GM23338 (cell line): ENCODE measurements around the gene UQCC2. TPM values are rescaled to one million over a fixed set of nuclear protein-coding genes. Genes with fewer than 3 reads are reported as not detected.

ENCODE experiments used
- ATAC-seq: fragments of 200-7000 bp; cut with Tn5 transposase; 3 replicates; pipeline ENCODE4 v1.9.1; 2020
- DNase-seq: peaks from one replicate; pipeline ENCODE4 v3.0.0-alpha.2; 2015; ENCODE audit warnings: low spot score
- H2AFZ ChIP-seq: fragments of 200-600 bp; sonication (generic); 2 replicates; pipeline ENCODE4 v1.8.0; 2016; ENCODE audit warnings: antibody characterized with exemption, mild to moderate bottlenecking, moderate library complexity
- H3F3A ChIP-seq: fragments of 200-600 bp; sonication (generic); replicated peaks from 2 replicates; pipeline ENCODE4 v1.8.0; 2017; ENCODE audit warnings: antibody characterized with exemption, mixed run types, low read depth
- H3K27ac ChIP-seq: fragments of 200-600 bp; sonication (generic); 2 replicates; pipeline ENCODE4 v1.6.1; 2016; ENCODE audit warnings: low read depth
- H3K27me3 ChIP-seq: fragments of 200-600 bp; sonication (generic); 2 replicates; pipeline ENCODE4 v1.8.0; 2016; ENCODE audit warnings: mild to moderate bottlenecking, mixed run types, moderate library complexity; ENCODE audit not compliant: insufficient read depth
- H3K36me3 ChIP-seq: fragments of 200-600 bp; sonication (generic); 2 replicates; pipeline ENCODE4 v1.8.0; 2016; ENCODE audit warnings: mild to moderate bottlenecking; ENCODE audit not compliant: insufficient read depth
- H3K4me1 ChIP-seq: fragments of 200-600 bp; sonication (generic); 2 replicates; pipeline ENCODE4 v1.8.0; 2016; ENCODE audit warnings: mild to moderate bottlenecking, moderate library complexity; ENCODE audit not compliant: insufficient read depth
- H3K4me2 ChIP-seq: fragments of 200-600 bp; sonication (generic); 2 replicates; pipeline ENCODE4 v1.7.1; 2017; ENCODE audit warnings: mixed run types
- H3K4me3 ChIP-seq: fragments of 200-600 bp; sonication (generic); 2 replicates; pipeline ENCODE4 v1.6.1; 2016; ENCODE audit warnings: mixed run types
- H3K79me2 ChIP-seq: fragments of 200-600 bp; sonication (generic); replicated peaks from 2 replicates; pipeline ENCODE4 v1.8.0; 2017; ENCODE audit warnings: mild to moderate bottlenecking; ENCODE audit not compliant: insufficient read depth
- H3K9me2 ChIP-seq: fragments of 200-600 bp; sonication (generic); 2 replicates; pipeline ENCODE4 v1.8.0; 2017; ENCODE audit not compliant: insufficient read depth
- H4K20me1 ChIP-seq: fragments of 200-600 bp; sonication (generic); replicated peaks from 2 replicates; pipeline ENCODE4 v1.8.0; 2017; ENCODE audit warnings: mild to moderate bottlenecking; ENCODE audit not compliant: insufficient read depth
- H3K27ac Mint-ChIP-seq: 2 replicates; pipeline ENCODE4 v1.8.0; 2020; ENCODE audit warnings: inconsistent platforms, mild to moderate bottlenecking, moderate library complexity, mixed read lengths
- H3K27me3 Mint-ChIP-seq: 3 replicates; pipeline ENCODE4 v1.8.0; 2022; ENCODE audit warnings: low read depth, mild to moderate bottlenecking, moderate library complexity, mixed read lengths, inconsistent platforms; ENCODE audit not compliant: insufficient read depth, poor library complexity
- H3K36me3 Mint-ChIP-seq: 3 replicates; pipeline ENCODE4 v1.8.0; 2021; ENCODE audit warnings: low read depth, mild to moderate bottlenecking, inconsistent platforms, moderate library complexity, mixed read lengths
- H3K4me1 Mint-ChIP-seq: 3 replicates; pipeline ENCODE4 v1.8.0; 2020; ENCODE audit warnings: mild to moderate bottlenecking, inconsistent platforms, mixed read lengths
- H3K4me3 Mint-ChIP-seq: 3 replicates; pipeline ENCODE4 v1.8.0; 2021; ENCODE audit warnings: moderate library complexity, mild to moderate bottlenecking, inconsistent platforms, mixed read lengths
- H3K9me3 Mint-ChIP-seq: 3 replicates; pipeline ENCODE4 v1.8.0; 2020; ENCODE audit warnings: moderate library complexity, mild to moderate bottlenecking, inconsistent platforms, mixed read lengths
- CREB1 ChIP-seq: fragments of 250-450 bp; sonication (Bioruptor Pico); IDR thresholded peaks from 2 replicates; pipeline ENCODE4 v1.5.0; 2020; ENCODE audit warnings: low read depth, mild to moderate bottlenecking, moderate library complexity
- EZH2 ChIP-seq: fragments of 200-600 bp; sonication (generic); IDR thresholded peaks from one replicate; pipeline ENCODE4 v1.8.0; 2017; ENCODE audit warnings: antibody characterized with exemption, mild to moderate bottlenecking, low read depth; ENCODE audit not compliant: unreplicated experiment
- EZH2phosphoT487 ChIP-seq: fragments of 200-600 bp; sonication (generic); IDR thresholded peaks from one replicate; pipeline ENCODE4 v1.8.1; 2018; ENCODE audit warnings: antibody characterized with exemption; ENCODE audit not compliant: unreplicated experiment
- JUNB ChIP-seq: IDR thresholded peaks from one replicate; pipeline ENCODE4 v1.6.1; 2016; ENCODE audit warnings: antibody characterized with exemption; ENCODE audit not compliant: unreplicated experiment
- NANOG ChIP-seq: IDR thresholded peaks from 2 replicates; pipeline ENCODE4 v1.6.1; 2016; ENCODE audit warnings: antibody characterized with exemption, borderline replicate concordance
- POLR2AphosphoS5 ChIP-seq: IDR thresholded peaks from 2 replicates; pipeline ENCODE4 v1.6.1; 2016; ENCODE audit warnings: antibody characterized with exemption, low read depth
- STAT1 ChIP-seq: IDR thresholded peaks from one replicate; pipeline ENCODE4 v1.6.1; 2016; ENCODE audit warnings: antibody characterized with exemption; ENCODE audit not compliant: unreplicated experiment
- ZNF114 ChIP-seq: fragments of 250-450 bp; sonication (Bioruptor Pico); IDR thresholded peaks from 2 replicates; pipeline ENCODE4 v1.5.0; 2020; ENCODE audit warnings: mild to moderate bottlenecking, moderate library complexity
- ZNF331 ChIP-seq: fragments of 250-450 bp; sonication (Bioruptor Pico); IDR thresholded peaks from 2 replicates; pipeline ENCODE4 v1.5.0; 2020; ENCODE audit warnings: low read depth, mild to moderate bottlenecking, moderate library complexity
- polyA plus RNA-seq: library from polyadenylated mRNA; unstranded; fragments of >200 nt; fragmentation: Nextera tagmentation; extraction: Ambion mirVana; gene quantifications from 2 replicates; pipeline ENCODE4 v1.2.1, GENCODE V29; 2016
- total RNA-seq: library from RNA; depleted of rRNA; stranded (reverse); fragments of >200 nt; shearing (Covaris generic); gene quantifications from 2 replicates; pipeline ENCODE4 v1.2.3, GENCODE V29; 2014
- TF ChIP-seq, protein P1 (sequence below), 2 experiments: fragments of 200-600 bp in 1 of 2; sonication (generic) in 1 of 2; conservative IDR thresholded peaks; 2 replicates each; pipeline versions ENCODE4 v1.5.1 to v1.6.1; 2016 to 2017; ENCODE audit warnings: antibody characterized with exemption in 2 of 2, low read depth in 2 of 2, mild to moderate bottlenecking in 2 of 2, moderate library complexity in 1 of 2
- TF ChIP-seq, protein P2 (sequence below): IDR thresholded peaks from one replicate; pipeline ENCODE4 v1.6.1; 2018; ENCODE audit warnings: antibody characterized with exemption; ENCODE audit not compliant: unreplicated experiment
- TF ChIP-seq, protein P3 (sequence below): IDR thresholded peaks from 2 replicates; pipeline ENCODE4 v1.6.1; 2016; ENCODE audit warnings: antibody characterized with exemption
- TF ChIP-seq, protein P4 (sequence below): fragments of 250-450 bp; sonication (Bioruptor Pico); IDR thresholded peaks from 2 replicates; pipeline ENCODE4 v1.5.0; 2020; ENCODE audit warnings: mild to moderate bottlenecking, moderate library complexity

Gene UQCC2
- total and polyA plus RNA-seq, 2 experiments from 2014 or later, result 48.9 to 379 TPM

DNA sequence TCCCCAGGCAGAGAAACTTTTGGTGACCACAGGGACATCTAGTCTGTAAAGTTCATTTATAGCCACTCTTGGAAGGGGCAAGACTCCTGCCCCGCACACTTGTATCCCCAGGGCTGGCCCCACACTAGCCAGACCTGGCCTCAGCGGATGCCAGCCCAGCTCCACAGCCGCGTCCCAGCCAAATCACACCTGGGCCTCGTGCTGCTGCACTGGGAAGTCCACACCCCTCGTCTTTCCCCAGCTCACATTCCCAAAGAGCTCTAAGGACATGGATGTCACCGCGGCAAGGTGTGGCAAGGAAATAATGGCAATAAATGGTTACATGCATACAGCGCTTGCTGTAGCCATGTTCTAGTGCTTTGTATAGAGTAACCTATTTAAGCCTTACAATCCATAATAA, 26.7 kb upstream of the UQCC2 start:
- ATAC-seq (no peak), DNase-seq (no peak)
- no peaks in the 10 kb centered on the region for H3K36me3 Mint-ChIP-seq
- Histone ChIP-seq H3K27me3 (no peaks in the 10 kb centered on the region), H3F3A (no peaks in the 10 kb centered on the region), H3K4me1 (no peaks in the 10 kb centered on the region; the same call in 1 of the 2 replicates), H3K4me2 (no peak overlapping the region), H3K79me2 (no peaks in the 10 kb centered on the region), H2AFZ (no peak overlapping the region), H3K4me3 (no peak overlapping the region), H3K36me3 (no peaks in the 10 kb centered on the region; the same call in 1 of the 2 replicates), H3K9me2 (no peaks in the 10 kb centered on the region), H4K20me1 (no peaks in the 10 kb centered on the region), H3K27ac (no peak overlapping the region)
- peaks cover 7% of the 10 kb centered on the region; the same call in 2 of the 3 replicates for H3K4me1 Mint-ChIP-seq
- H3K27ac Mint-ChIP-seq, result no peak overlapping the region
- peaks cover 7% of the 10 kb centered on the region for H3K27me3 Mint-ChIP-seq
- H3K9me3 Mint-ChIP-seq, result no peaks in the 10 kb centered on the region
- no peak overlapping the region for H3K4me3 Mint-ChIP-seq
- no peak for TF ChIP-seq ZNF114 (CRISPR knock-in tag)
- no peak for TF ChIP-seq ZNF331 (CRISPR knock-in tag)
- TF ChIP-seq, protein P1, sequence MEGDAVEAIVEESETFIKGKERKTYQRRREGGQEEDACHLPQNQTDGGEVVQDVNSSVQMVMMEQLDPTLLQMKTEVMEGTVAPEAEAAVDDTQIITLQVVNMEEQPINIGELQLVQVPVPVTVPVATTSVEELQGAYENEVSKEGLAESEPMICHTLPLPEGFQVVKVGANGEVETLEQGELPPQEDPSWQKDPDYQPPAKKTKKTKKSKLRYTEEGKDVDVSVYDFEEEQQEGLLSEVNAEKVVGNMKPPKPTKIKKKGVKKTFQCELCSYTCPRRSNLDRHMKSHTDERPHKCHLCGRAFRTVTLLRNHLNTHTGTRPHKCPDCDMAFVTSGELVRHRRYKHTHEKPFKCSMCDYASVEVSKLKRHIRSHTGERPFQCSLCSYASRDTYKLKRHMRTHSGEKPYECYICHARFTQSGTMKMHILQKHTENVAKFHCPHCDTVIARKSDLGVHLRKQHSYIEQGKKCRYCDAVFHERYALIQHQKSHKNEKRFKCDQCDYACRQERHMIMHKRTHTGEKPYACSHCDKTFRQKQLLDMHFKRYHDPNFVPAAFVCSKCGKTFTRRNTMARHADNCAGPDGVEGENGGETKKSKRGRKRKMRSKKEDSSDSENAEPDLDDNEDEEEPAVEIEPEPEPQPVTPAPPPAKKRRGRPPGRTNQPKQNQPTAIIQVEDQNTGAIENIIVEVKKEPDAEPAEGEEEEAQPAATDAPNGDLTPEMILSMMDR (conservative IDR thresholded peaks at IDR 0.05; ENCODE audit: low read depth in 2 of 2), result no peak
- TF ChIP-seq, protein P2, sequence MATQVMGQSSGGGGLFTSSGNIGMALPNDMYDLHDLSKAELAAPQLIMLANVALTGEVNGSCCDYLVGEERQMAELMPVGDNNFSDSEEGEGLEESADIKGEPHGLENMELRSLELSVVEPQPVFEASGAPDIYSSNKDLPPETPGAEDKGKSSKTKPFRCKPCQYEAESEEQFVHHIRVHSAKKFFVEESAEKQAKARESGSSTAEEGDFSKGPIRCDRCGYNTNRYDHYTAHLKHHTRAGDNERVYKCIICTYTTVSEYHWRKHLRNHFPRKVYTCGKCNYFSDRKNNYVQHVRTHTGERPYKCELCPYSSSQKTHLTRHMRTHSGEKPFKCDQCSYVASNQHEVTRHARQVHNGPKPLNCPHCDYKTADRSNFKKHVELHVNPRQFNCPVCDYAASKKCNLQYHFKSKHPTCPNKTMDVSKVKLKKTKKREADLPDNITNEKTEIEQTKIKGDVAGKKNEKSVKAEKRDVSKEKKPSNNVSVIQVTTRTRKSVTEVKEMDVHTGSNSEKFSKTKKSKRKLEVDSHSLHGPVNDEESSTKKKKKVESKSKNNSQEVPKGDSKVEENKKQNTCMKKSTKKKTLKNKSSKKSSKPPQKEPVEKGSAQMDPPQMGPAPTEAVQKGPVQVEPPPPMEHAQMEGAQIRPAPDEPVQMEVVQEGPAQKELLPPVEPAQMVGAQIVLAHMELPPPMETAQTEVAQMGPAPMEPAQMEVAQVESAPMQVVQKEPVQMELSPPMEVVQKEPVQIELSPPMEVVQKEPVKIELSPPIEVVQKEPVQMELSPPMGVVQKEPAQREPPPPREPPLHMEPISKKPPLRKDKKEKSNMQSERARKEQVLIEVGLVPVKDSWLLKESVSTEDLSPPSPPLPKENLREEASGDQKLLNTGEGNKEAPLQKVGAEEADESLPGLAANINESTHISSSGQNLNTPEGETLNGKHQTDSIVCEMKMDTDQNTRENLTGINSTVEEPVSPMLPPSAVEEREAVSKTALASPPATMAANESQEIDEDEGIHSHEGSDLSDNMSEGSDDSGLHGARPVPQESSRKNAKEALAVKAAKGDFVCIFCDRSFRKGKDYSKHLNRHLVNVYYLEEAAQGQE, result no peak
- no peak for TF ChIP-seq JUNB
- TF ChIP-seq, protein P3, sequence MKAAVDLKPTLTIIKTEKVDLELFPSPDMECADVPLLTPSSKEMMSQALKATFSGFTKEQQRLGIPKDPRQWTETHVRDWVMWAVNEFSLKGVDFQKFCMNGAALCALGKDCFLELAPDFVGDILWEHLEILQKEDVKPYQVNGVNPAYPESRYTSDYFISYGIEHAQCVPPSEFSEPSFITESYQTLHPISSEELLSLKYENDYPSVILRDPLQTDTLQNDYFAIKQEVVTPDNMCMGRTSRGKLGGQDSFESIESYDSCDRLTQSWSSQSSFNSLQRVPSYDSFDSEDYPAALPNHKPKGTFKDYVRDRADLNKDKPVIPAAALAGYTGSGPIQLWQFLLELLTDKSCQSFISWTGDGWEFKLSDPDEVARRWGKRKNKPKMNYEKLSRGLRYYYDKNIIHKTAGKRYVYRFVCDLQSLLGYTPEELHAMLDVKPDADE, result no peak
- no peak for TF ChIP-seq EZH2
- TF ChIP-seq STAT1, result no peak
- TF ChIP-seq EZH2phosphoT487, result no peak
- TF ChIP-seq CREB1 (CRISPR knock-in tag), result no peak
- TF ChIP-seq NANOG, result no peak
- no peak for TF ChIP-seq POLR2AphosphoS5
- TF ChIP-seq, protein P4, sequence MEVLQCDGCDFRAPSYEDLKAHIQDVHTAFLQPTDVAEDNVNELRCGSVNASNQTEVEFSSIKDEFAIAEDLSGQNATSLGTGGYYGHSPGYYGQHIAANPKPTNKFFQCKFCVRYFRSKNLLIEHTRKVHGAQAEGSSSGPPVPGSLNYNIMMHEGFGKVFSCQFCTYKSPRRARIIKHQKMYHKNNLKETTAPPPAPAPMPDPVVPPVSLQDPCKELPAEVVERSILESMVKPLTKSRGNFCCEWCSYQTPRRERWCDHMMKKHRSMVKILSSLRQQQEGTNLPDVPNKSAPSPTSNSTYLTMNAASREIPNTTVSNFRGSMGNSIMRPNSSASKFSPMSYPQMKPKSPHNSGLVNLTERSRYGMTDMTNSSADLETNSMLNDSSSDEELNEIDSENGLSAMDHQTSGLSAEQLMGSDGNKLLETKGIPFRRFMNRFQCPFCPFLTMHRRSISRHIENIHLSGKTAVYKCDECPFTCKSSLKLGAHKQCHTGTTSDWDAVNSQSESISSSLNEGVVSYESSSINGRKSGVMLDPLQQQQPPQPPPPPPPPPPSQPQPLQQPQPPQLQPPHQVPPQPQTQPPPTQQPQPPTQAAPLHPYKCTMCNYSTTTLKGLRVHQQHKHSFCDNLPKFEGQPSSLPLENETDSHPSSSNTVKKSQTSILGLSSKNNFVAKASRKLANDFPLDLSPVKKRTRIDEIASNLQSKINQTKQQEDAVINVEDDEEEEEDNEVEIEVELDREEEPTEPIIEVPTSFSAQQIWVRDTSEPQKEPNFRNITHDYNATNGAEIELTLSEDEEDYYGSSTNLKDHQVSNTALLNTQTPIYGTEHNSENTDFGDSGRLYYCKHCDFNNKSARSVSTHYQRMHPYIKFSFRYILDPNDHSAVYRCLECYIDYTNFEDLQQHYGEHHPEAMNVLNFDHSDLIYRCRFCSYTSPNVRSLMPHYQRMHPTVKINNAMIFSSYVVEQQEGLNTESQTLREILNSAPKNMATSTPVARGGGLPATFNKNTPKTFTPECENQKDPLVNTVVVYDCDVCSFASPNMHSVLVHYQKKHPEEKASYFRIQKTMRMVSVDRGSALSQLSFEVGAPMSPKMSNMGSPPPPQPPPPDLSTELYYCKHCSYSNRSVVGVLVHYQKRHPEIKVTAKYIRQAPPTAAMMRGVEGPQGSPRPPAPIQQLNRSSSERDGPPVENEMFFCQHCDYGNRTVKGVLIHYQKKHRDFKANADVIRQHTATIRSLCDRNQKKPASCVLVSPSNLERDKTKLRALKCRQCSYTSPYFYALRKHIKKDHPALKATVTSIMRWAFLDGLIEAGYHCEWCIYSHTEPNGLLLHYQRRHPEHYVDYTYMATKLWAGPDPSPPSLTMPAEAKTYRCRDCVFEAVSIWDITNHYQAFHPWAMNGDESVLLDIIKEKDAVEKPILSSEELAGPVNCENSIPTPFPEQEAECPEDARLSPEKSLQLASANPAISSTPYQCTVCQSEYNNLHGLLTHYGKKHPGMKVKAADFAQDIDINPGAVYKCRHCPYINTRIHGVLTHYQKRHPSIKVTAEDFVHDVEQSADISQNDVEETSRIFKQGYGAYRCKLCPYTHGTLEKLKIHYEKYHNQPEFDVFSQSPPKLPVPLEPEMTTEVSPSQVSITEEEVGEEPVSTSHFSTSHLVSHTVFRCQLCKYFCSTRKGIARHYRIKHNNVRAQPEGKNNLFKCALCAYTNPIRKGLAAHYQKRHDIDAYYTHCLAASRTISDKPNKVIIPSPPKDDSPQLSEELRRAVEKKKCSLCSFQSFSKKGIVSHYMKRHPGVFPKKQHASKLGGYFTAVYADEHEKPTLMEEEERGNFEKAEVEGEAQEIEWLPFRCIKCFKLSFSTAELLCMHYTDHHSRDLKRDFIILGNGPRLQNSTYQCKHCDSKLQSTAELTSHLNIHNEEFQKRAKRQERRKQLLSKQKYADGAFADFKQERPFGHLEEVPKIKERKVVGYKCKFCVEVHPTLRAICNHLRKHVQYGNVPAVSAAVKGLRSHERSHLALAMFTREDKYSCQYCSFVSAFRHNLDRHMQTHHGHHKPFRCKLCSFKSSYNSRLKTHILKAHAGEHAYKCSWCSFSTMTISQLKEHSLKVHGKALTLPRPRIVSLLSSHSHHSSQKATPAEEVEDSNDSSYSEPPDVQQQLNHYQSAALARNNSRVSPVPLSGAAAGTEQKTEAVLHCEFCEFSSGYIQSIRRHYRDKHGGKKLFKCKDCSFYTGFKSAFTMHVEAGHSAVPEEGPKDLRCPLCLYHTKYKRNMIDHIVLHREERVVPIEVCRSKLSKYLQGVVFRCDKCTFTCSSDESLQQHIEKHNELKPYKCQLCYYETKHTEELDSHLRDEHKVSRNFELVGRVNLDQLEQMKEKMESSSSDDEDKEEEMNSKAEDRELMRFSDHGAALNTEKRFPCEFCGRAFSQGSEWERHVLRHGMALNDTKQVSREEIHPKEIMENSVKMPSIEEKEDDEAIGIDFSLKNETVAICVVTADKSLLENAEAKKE, result no peak
